GM10248 (cell line): Measurements from ENCODE around the gene APOLD1.

Experiments
- CTCF ChIA-PET: fragments of 300-600 bp; sonication (Branson Sonifier 250); formaldehyde crosslinking; extraction: SDS; loops from one replicate; lab custom pipeline; 2021; ENCODE audit warnings: antibody characterized with exemption; lab: Yijun Ruan, JAX
- POLR2A ChIA-PET: fragments of 350-650 bp; sonication (Branson Sonifier 250); formaldehyde crosslinking; extraction: SDS; loops from one replicate; lab custom pipeline; 2020; ENCODE audit warnings: antibody characterized with exemption; lab: Yijun Ruan, JAX
- DNase-seq: peaks from one replicate; pipeline ENCODE4 v3.0.0; 2012; ENCODE audit errors: extremely low spot score
- TF ChIP-seq, protein P1 (sequence below): IDR thresholded peaks from 2 replicates; pipeline ENCODE4 v1.5.1; 2012; ENCODE audit warnings: mild to moderate bottlenecking, low read depth; ENCODE audit errors: extremely low read depth, missing control alignments, control extremely low read depth

The APOLD1 gene

DNA sequence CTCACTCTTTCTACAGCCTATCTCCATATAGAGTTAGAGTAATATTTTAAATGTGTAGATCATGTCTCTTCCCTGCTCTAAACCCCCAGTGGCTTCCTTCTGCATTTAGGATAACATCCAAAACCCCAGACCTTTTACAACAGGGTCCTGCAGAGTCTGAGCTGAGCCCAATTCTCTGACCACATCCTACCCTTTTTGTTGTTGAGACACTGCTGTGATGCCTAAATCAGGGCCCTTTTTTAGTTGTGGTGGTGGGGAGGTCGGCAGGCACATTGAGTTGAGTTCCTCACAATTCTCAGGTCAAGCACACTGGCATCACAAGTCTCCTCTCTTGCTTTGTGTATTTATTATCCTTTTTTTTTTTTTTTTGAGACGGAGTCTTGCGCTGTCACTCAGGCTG is 25.9 kb downstream of the APOLD1 start:
- ChIA-PET CTCF (interaction anchor here (1.3 to 5.7 kb wide), 4 partner anchors 7 to 23 kb away, joined by 4 to 38 read pairs (median 26); no protein-coding TSS in a partner anchor), POLR2A (no interaction called here)
- DNase-seq = no peak
- TF ChIP-seq, protein P1, sequence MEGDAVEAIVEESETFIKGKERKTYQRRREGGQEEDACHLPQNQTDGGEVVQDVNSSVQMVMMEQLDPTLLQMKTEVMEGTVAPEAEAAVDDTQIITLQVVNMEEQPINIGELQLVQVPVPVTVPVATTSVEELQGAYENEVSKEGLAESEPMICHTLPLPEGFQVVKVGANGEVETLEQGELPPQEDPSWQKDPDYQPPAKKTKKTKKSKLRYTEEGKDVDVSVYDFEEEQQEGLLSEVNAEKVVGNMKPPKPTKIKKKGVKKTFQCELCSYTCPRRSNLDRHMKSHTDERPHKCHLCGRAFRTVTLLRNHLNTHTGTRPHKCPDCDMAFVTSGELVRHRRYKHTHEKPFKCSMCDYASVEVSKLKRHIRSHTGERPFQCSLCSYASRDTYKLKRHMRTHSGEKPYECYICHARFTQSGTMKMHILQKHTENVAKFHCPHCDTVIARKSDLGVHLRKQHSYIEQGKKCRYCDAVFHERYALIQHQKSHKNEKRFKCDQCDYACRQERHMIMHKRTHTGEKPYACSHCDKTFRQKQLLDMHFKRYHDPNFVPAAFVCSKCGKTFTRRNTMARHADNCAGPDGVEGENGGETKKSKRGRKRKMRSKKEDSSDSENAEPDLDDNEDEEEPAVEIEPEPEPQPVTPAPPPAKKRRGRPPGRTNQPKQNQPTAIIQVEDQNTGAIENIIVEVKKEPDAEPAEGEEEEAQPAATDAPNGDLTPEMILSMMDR = no peak

DNA sequence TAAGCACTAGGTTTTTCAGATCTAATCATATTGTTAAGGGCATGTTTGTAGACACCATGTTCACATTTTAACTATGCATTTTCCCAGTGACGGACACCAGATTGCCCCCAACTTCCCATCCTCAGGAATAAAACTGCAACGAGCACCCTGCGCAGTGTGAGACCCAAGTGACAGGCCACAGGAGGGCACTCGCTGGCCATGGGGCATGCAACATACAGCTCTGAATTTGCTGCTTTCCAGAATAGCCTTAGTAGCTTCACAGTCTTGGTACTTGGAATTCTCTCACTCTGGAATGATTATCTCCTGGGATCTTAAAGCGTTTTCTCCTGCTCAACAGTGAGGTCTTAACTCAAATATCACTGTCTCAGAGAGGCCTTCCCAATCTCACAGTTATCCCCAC is 26.7 kb downstream of the APOLD1 start:
- POLR2A ChIA-PET = no interaction called here

DNA sequence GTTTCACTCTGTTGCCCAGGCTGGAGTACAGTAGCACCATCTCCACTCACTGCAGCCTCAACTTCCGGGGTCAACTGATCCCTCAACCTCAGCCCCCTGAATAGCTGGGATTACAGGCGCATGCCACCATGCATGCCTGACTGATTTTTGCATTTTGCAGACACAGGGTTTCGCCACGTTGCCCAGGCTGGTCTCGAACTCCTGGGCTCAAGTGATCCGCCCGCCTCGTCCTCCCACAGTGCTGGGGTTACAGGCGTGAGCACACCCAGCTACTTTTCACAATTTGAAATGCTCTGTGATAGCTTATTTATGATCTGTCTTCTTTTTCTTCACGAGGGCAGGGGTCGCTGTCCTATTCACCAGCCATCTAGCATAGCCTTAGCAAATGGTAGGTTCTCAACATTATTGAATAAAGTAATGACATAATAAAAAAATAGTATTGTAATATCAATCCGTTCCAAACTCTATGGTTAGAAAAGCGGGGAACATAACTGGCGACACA is 27.2 kb downstream of the APOLD1 start:
- DNase-seq = no peak
- TF ChIP-seq, protein P1 = no peak
- ChIA-PET CTCF (interaction anchor here (0.7 to 6.6 kb wide), 8 partner anchors 8 to 99 kb away, joined by 3 to 41 read pairs (median 16); no protein-coding TSS in a partner anchor), POLR2A (no interaction called here)

More for the DNA sequence above, 26.7 kb downstream of the APOLD1 start:
- TF ChIP-seq, protein P1 = no peak
- CTCF ChIA-PET = interaction anchor here (0.7 to 6.6 kb wide), 8 partner anchors 8 to 98 kb away, joined by 3 to 41 read pairs (median 16); no protein-coding TSS in a partner anchor
- no peak for DNase-seq

DNA sequence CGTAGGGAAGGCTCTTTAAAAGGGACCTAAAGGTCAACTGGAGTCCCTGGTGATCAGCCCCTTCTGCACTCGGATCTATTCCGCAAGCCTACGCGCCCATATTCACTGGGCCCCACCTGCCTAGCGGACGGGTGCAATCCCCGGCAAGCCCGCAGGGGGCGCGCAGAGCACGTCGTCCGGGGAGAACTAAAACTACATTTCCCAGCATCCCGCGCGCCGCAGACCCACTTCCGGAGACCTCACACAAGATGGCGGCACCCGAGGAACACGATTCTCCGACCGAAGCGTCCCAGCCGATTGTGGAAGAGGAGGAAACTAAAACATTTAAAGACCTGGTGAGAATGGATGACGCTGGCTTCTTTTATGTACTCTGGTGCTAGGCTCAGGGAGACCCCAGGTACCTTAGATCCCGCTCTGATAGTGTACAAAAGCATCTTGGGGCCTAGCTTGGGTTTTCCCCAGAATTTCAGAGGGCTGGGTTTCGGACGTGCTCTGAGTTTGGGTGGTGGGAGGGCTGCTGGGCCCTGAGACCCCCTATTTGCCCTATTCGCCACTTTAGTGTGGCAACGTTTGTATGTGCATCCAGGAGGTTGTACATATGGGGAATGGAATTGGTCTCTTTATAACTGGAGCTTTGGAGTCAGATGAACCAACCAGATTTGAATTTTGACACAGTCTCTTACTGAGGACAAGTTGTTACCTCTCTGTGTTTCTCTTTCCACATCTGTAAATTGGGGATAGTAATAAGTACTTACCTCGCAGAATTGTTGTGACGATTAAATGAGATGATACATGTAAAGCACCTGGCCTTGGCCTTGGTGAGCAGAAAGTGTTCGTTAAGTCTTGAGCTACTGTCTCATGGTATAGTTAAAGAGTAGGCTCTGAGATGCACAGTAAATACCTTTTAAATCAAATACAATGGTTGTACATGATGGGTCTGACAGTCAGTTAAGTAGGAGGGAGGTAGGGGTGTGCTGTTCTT is 28.0 kb downstream of the APOLD1 start, which contains the start of gene DDX47:
Gene DDX47 (plus strand): TSS at position 227 of the 982 bp plus-strand sequence. CDS start 22 bp downstream, at position 249.
- ChIA-PET CTCF (interaction anchor here (0.7 to 6.6 kb wide), 14 partner anchors 8 to 399 kb away, joined by 3 to 41 read pairs (median 6); no protein-coding TSS in a partner anchor), POLR2A (interaction anchor here (0.7 kb wide), 1 partner anchor 1329 kb away, joined by 3 read pairs; no protein-coding TSS in a partner anchor)
- DNase-seq = peak; percentile 92
- TF ChIP-seq, protein P1 = peak; percentile 98

DNA sequence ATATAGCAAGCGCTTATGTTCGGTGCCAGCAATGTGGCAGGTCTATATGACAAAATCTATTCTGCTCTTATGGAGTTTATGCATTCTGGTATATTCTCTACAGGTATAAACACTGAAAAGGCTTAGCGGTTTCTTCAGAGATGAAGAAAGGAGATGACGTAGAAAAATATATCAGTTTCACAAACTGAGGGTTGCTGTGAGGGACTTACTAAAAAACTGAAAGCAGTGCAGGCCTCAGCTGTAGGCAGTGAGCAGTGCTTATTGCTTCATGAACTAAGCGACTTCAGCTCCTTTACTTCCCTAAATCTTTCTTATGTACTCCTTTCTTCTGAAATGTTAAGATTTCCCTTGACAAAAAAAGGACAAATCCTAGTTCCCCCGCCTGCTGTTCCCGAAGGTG is 32.2 kb downstream of the APOLD1 start:
- CTCF ChIA-PET = interaction anchor here (1.9 to 6.6 kb wide), 3 partner anchors 9 to 29 kb away, joined by 7 to 41 read pairs (median 9); no protein-coding TSS in a partner anchor
- DNase-seq = no peak
- TF ChIP-seq, protein P1 = no peak
- POLR2A ChIA-PET = no interaction called here

DNA sequence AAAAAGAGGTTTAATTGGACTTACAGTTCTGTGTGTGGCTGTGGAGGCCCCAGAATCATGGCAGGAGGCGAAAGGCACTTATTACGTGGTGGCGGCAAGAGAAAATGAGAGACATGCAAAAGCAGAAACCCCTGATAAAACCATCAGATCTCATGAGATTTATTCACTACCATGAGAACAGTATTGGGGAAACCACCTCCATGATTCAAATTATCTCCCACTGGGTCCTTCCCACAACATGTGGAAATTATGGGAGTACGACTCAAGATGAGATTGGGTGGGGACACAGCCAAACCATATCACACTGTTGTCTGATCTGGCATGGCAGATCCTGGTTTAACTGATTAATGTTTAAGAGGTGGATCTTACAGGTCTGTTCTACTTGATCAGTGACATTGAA is 33.2 kb downstream of the APOLD1 start:
- DNase-seq = no peak
- POLR2A ChIA-PET = interaction anchor here (0.7 kb wide), 1 partner anchor 10 kb away, joined by 3 read pairs; no protein-coding TSS in a partner anchor
- CTCF ChIA-PET = interaction anchor here (0.8 to 1.6 kb wide), 6 partner anchors 8 to 82 kb away, joined by 3 to 12 read pairs (median 4); no protein-coding TSS in a partner anchor
- TF ChIP-seq, protein P1 = no peak
